WTC11 (cell line): ENCODE results near the gene ARHGAP22.

Experiments
- TF ChIP-seq, protein P1 (sequence below): fragments of 200-600 bp; IDR thresholded peaks from 2 replicates; pipeline ENCODE4 v1.8.0; 2022; ENCODE audit warnings: antibody characterized with exemption
- TF ChIP-seq, protein P2 (sequence below): sonication (generic); formaldehyde crosslinking; conservative IDR thresholded peaks from 2 replicates; pipeline ENCODE4 v1.8.1; 2022; ENCODE audit warnings: mild to moderate bottlenecking, missing genetic modification reagents

DNA sequence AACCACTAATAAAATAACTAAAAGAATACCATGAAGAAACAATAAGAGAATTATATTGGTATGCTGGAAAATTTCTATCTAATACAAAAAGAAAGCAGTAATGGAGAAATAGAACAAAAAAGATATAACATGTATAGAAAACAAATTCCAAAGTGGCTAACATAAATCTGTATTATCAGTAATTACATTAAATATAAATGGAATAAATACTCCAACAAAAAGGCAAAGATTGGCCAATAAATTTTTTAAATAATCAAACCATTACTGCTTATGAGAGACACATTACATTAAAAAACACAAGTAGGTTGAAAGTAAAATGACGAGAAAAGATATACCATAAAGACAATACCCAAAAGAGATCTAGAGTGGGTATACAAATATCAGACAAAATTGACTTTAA is 90.0 kb downstream of the ARHGAP22 start:
- TF ChIP-seq, protein P1, sequence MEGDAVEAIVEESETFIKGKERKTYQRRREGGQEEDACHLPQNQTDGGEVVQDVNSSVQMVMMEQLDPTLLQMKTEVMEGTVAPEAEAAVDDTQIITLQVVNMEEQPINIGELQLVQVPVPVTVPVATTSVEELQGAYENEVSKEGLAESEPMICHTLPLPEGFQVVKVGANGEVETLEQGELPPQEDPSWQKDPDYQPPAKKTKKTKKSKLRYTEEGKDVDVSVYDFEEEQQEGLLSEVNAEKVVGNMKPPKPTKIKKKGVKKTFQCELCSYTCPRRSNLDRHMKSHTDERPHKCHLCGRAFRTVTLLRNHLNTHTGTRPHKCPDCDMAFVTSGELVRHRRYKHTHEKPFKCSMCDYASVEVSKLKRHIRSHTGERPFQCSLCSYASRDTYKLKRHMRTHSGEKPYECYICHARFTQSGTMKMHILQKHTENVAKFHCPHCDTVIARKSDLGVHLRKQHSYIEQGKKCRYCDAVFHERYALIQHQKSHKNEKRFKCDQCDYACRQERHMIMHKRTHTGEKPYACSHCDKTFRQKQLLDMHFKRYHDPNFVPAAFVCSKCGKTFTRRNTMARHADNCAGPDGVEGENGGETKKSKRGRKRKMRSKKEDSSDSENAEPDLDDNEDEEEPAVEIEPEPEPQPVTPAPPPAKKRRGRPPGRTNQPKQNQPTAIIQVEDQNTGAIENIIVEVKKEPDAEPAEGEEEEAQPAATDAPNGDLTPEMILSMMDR, result no peak
- TF ChIP-seq, protein P2, sequence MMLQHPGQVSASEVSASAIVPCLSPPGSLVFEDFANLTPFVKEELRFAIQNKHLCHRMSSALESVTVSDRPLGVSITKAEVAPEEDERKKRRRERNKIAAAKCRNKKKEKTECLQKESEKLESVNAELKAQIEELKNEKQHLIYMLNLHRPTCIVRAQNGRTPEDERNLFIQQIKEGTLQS (CRISPR knock-in tag), result no peak
